ENCODE data around the gene LPGAT1. TPM values are rescaled to one million over a fixed set of nuclear protein-coding genes. Genes with fewer than 3 reads are reported as not detected.

The LPGAT1 gene
- total RNA-seq, 4 donors from 2014 or later = 49.0 to 76.2 (median 62.2) TPM

- no peak overlapping the region for H3K27ac ChIP-seq (replicated peaks in 1 of 4)
- DNase-seq (ENCODE audit: extremely low spot score) = no peak
- intact Hi-C loops (cut with DNase I) = no loop called here
- no peaks in the 10 kb centered on the region for H3K9me3 ChIP-seq
- H3K27me3 ChIP-seq = no peaks in the 10 kb centered on the region
- 94% methylated on average over 1 of the region's 1 CpG for WGBS
- TF ChIP-seq POLR2A (IDR thresholded peaks at IDR 0.05; ENCODE audit: low read depth) = no peak
- no peak for TF ChIP-seq POLR2AphosphoS5 (IDR thresholded peaks at IDR 0.05)
- TF ChIP-seq EP300 (IDR thresholded peaks at IDR 0.05) = no peak
- no peak for TF ChIP-seq CTCF (IDR thresholded peaks at IDR 0.05)
- no peak overlapping the region for H3K4me3 ChIP-seq
- H3K36me3 ChIP-seq = peaks cover 0 to 16% (median 13%) of the 10 kb centered on the region in 4 donors
- H3K4me1 ChIP-seq = no peaks in the 10 kb centered on the region
These were observed 65.9 kb downstream of the LPGAT1 start for GRCh38 chr1:211764701-211765100.

- Histone ChIP-seq H3K27ac (replicated peaks in 1 of 4) (no peak overlapping the region), H3K4me1 (no peaks in the 10 kb centered on the region), H3K4me3 (no peak overlapping the region), H3K36me3 (peaks cover 0 to 23% (median 13%) of the 10 kb centered on the region in 4 donors), H3K9me3 (peaks cover 0 to 7% (median 2%) of the 10 kb centered on the region in 4 donors), H3K27me3 (no peaks in the 10 kb centered on the region)
- no peak for DNase-seq (ENCODE audit: extremely low spot score)
- intact Hi-C loops (cut with DNase I) = no loop called here
- TF ChIP-seq POLR2AphosphoS5 (IDR thresholded peaks at IDR 0.05) (no peak), CTCF (IDR thresholded peaks at IDR 0.05) (no peak), POLR2A (IDR thresholded peaks at IDR 0.05; ENCODE audit: low read depth) (no peak), EP300 (IDR thresholded peaks at IDR 0.05) (no peak)
- WGBS = 95% methylated on average over 3 of the region's 3 CpGs
These were observed 68.4 kb downstream of the LPGAT1 start for GRCh38 chr1:211762206-211762605.

- TF ChIP-seq POLR2A (IDR thresholded peaks at IDR 0.05; ENCODE audit: low read depth) = no peak
- no peak for TF ChIP-seq EP300 (IDR thresholded peaks at IDR 0.05)
- no peak for TF ChIP-seq CTCF (IDR thresholded peaks at IDR 0.05)
- TF ChIP-seq POLR2AphosphoS5 (IDR thresholded peaks at IDR 0.05) = no peak
- intact Hi-C loops (cut with DNase I) = no loop called here
These were observed 69.2 kb downstream of the LPGAT1 start for GRCh38 chr1:211761400-211761799.

GRCh38 chr1:211756471-211757020, 74.0 kb downstream of the LPGAT1 start:
- intact Hi-C loops (cut with DNase I) = no loop called here
- no peaks in the 10 kb centered on the region for H3K4me1 ChIP-seq
- H3K27ac ChIP-seq (replicated peaks in 1 of 4) = no peak overlapping the region
- 98% methylated on average over 7 of the region's 7 CpGs for WGBS
- TF ChIP-seq POLR2A (IDR thresholded peaks at IDR 0.05; ENCODE audit: low read depth) (no peak), CTCF (IDR thresholded peaks at IDR 0.05) (no peak)
- H3K9me3 ChIP-seq = peaks cover 0 to 7% (median 2%) of the 10 kb centered on the region in 4 donors
- no peaks in the 10 kb centered on the region for H3K27me3 ChIP-seq
- no peak overlapping the region for H3K4me3 ChIP-seq
- no peak for DNase-seq (ENCODE audit: extremely low spot score)
- peaks cover 0 to 15% (median 2%) of the 10 kb centered on the region in 4 donors for H3K36me3 ChIP-seq

More at GRCh38 chr1:211761400-211761799, 69.2 kb downstream of the LPGAT1 start:
- Histone ChIP-seq H3K9me3 (peaks cover 0 to 7% (median 2%) of the 10 kb centered on the region in 4 donors), H3K4me1 (no peaks in the 10 kb centered on the region), H3K27me3 (no peaks in the 10 kb centered on the region), H3K36me3 (peaks cover 0 to 23% (median 10%) of the 10 kb centered on the region in 4 donors), H3K4me3 (no peak overlapping the region), H3K27ac (replicated peaks in 1 of 4) (no peak overlapping the region)
- no peak for DNase-seq (ENCODE audit: extremely low spot score)

All from esophagus muscularis mucosa (tissue), 4 donors.